Erythroblast (primary cell): ENCODE results near the gene DPY30.
"Not testable (repeated sequence)": the region's sequence is repeated elsewhere in the genome, so short reads cannot be mapped to it uniquely, and the experiment has no call there.

Experiments
- GATA1 ChIP-seq: IDR thresholded peaks from 2 replicates; pipeline ENCODE4 v1.6.1; 2011; ENCODE audit warnings: low read depth, mild to moderate bottlenecking, control low read depth, low read length, moderate library complexity
- POLR2A ChIP-seq: IDR thresholded peaks from 2 replicates; pipeline ENCODE4 v1.6.1; 2011; ENCODE audit warnings: mild to moderate bottlenecking, low read length

- TF ChIP-seq POLR2A, GATA1: not testable (repeated sequence)
Measured at GRCh38 chr2:32010280-32010669, 29.3 kb downstream of the DPY30 start.
